Large intestine (tissue), 3 donors: ENCODE measurements around the gene MCCC1. TPM values are rescaled to one million over a fixed set of nuclear protein-coding genes. Genes with fewer than 3 reads are reported as not detected.
"Not testable (repeated sequence)": the region's sequence is repeated elsewhere in the genome, so short reads cannot be mapped to it uniquely, and the experiment has no call there.

Experiments used
- DNase-seq, 2 donors: peaks; one replicate each; pipeline versions ENCODE4 v3.0.0 to v3.0.0-alpha.2; 2013
- H3K27ac ChIP-seq: one replicate; pipeline ENCODE4 v1.5.1; 2013; ENCODE audit warnings: low read length
- H3K27me3 ChIP-seq: 2 replicates; pipeline ENCODE4 v1.6.1; 2013; ENCODE audit warnings: low read length; ENCODE audit not compliant: control insufficient read depth, insufficient read depth
- H3K36me3 ChIP-seq: 2 replicates; pipeline ENCODE4 v1.6.1; 2013; ENCODE audit warnings: low read length; ENCODE audit not compliant: control insufficient read depth, insufficient read depth
- H3K4me1 ChIP-seq: one replicate; pipeline ENCODE4 v1.6.1; 2013; ENCODE audit warnings: low read length; ENCODE audit not compliant: control insufficient read depth, insufficient read depth
- H3K4me3 ChIP-seq: one replicate; pipeline ENCODE4 v1.5.1; 2013; ENCODE audit warnings: low read length
- H3K9me3 ChIP-seq: one replicate; pipeline ENCODE4 v1.6.1; 2013; ENCODE audit warnings: mild to moderate bottlenecking, low read depth, low read length, moderate library complexity; ENCODE audit not compliant: control insufficient read depth
- WGBS: methylation state at CpG from one replicate; pipeline ENCODE4 v1.1.5; 2013; ENCODE audit warnings: low lambda C conversion rate; ENCODE audit not compliant: insufficient coverage; 5-methylcytosine and 5-hydroxymethylcytosine counted together
- polyA plus RNA-seq: library from polyadenylated mRNA; unstranded; fragments of 120-200 nt; gene quantifications from one replicate; pipeline ENCODE4 v1.2.1, GENCODE V29; 2013

Gene MCCC1
- polyA plus RNA-seq, 1 donor, result 29.1 TPM

- H3K36me3 ChIP-seq, result peaks cover 70% of the 10 kb centered on the region
These were observed 16.9 kb downstream of the MCCC1 start for GRCh38 chr3:183082355-183082915.

GRCh38 chr3:183081459-183082183, 17.7 kb downstream of the MCCC1 start:
- Histone ChIP-seq H3K36me3 (peaks cover 64% of the 10 kb centered on the region), H3K4me1 (no peaks in the 10 kb centered on the region), H3K27me3 (no peaks in the 10 kb centered on the region), H3K27ac (no peak overlapping the region), H3K9me3 (peaks cover 12% of the 10 kb centered on the region), H3K4me3 (no peak overlapping the region)
- WGBS, result no CpG with 5 or more reads among the region's 6 CpGs
- DNase-seq, result no peak

More at GRCh38 chr3:183082355-183082915, 16.9 kb downstream of the MCCC1 start:
- H3K4me1 ChIP-seq, result no peaks in the 10 kb centered on the region
- peaks cover 12% of the 10 kb centered on the region for H3K9me3 ChIP-seq
- no peaks in the 10 kb centered on the region for H3K27me3 ChIP-seq
- WGBS, result no CpG with 5 or more reads among the region's 9 CpGs
- no peak overlapping the region for H3K27ac ChIP-seq
- no peak overlapping the region for H3K4me3 ChIP-seq
- DNase-seq, result no peak

GRCh38 chr3:183080628-183081027, 18.7 kb downstream of the MCCC1 start:
- Histone ChIP-seq H3K27me3 (no peaks in the 10 kb centered on the region), H3K9me3 (peaks cover 12% of the 10 kb centered on the region), H3K4me1 (no peaks in the 10 kb centered on the region), H3K27ac (no peak overlapping the region), H3K4me3 (no peak overlapping the region), H3K36me3 (peaks cover 55% of the 10 kb centered on the region)
- DNase-seq, result no peak
- WGBS, result no CpG with 5 or more reads among the region's 3 CpGs

- H3K36me3 ChIP-seq, result peaks cover 32% of the 10 kb centered on the region
These were observed 24.4 kb downstream of the MCCC1 start for GRCh38 chr3:183074881-183075280.

GRCh38 chr3:183074261-183074660, 25.0 kb downstream of the MCCC1 start:
- peaks cover 31% of the 10 kb centered on the region for H3K36me3 ChIP-seq
- no peaks in the 10 kb centered on the region for H3K27me3 ChIP-seq
- 78% methylated on average over 2 of the region's 3 CpGs for WGBS
- H3K27ac ChIP-seq, result no peak overlapping the region
- no peaks in the 10 kb centered on the region for H3K4me1 ChIP-seq
- no peak overlapping the region for H3K4me3 ChIP-seq
- peaks cover 10% of the 10 kb centered on the region for H3K9me3 ChIP-seq
- DNase-seq, result no peak

More at GRCh38 chr3:183074881-183075280, 24.4 kb downstream of the MCCC1 start:
- no peak overlapping the region for H3K27ac ChIP-seq
- WGBS, result no CpG with 5 or more reads among the region's 2 CpGs
- H3K27me3 ChIP-seq, result no peaks in the 10 kb centered on the region
- H3K4me3 ChIP-seq, result no peak overlapping the region
- no peaks in the 10 kb centered on the region for H3K4me1 ChIP-seq
- peaks cover 11% of the 10 kb centered on the region for H3K9me3 ChIP-seq
- no peak for DNase-seq

GRCh38 chr3:183073839-183074238, 25.5 kb downstream of the MCCC1 start:
- Histone ChIP-seq H3K27me3 (no peaks in the 10 kb centered on the region), H3K36me3 (peaks cover 29% of the 10 kb centered on the region), H3K9me3 (peaks cover 10% of the 10 kb centered on the region), H3K27ac (no peak overlapping the region), H3K4me1 (no peaks in the 10 kb centered on the region), H3K4me3 (no peak overlapping the region)
- DNase-seq, result no peak
- WGBS, result no CpG with 5 or more reads among the region's 5 CpGs

GRCh38 chr3:183070892-183071291, 28.4 kb downstream of the MCCC1 start:
- no peaks in the 10 kb centered on the region for H3K9me3 ChIP-seq
- no peaks in the 10 kb centered on the region for H3K4me1 ChIP-seq
- H3K36me3 ChIP-seq, result peaks cover 35% of the 10 kb centered on the region
- DNase-seq, result no peak
- no peak overlapping the region for H3K4me3 ChIP-seq
- 100% methylated on average over 2 of the region's 6 CpGs for WGBS
- H3K27me3 ChIP-seq, result no peaks in the 10 kb centered on the region
- no peak overlapping the region for H3K27ac ChIP-seq

- Histone ChIP-seq H3K9me3 (no peaks in the 10 kb centered on the region), H3K27ac (no peak overlapping the region), H3K27me3 (no peaks in the 10 kb centered on the region), H3K36me3 (peaks cover 37% of the 10 kb centered on the region), H3K4me3 (no peak overlapping the region), H3K4me1 (no peaks in the 10 kb centered on the region)
- no peak for DNase-seq
- WGBS, result no CpG with 5 or more reads among the region's 1 CpG
These were observed 30.2 kb downstream of the MCCC1 start for GRCh38 chr3:183069086-183069485.

GRCh38 chr3:183066891-183067290, 32.4 kb downstream of the MCCC1 start:
- 80% methylated on average over 1 of the region's 2 CpGs for WGBS
- not testable (repeated sequence) for H3K27ac ChIP-seq, H3K4me3 ChIP-seq, H3K27me3 ChIP-seq, DNase-seq, H3K4me1 ChIP-seq, H3K9me3 ChIP-seq
- H3K36me3 ChIP-seq, result peaks cover 36% of the 10 kb centered on the region

- Histone ChIP-seq H3K36me3 (peaks cover 21% of the 10 kb centered on the region), H3K27ac (no peak overlapping the region), H3K27me3 (no peaks in the 10 kb centered on the region), H3K9me3 (no peaks in the 10 kb centered on the region), H3K4me1 (no peaks in the 10 kb centered on the region), H3K4me3 (no peak overlapping the region)
- DNase-seq, result no peak
- WGBS, result 78% methylated on average over 2 of the region's 36 CpGs
These were observed 34.8 kb downstream of the MCCC1 start for GRCh38 chr3:183064475-183064874.
